Gastrocnemius medialis (tissue), 4 donors: Measurements from ENCODE around the gene WNT11. TPM values are rescaled to one million over a fixed set of nuclear protein-coding genes. Genes with fewer than 3 reads are reported as not detected.
A peak's percentile ranks its signal among the peaks of the same experiment; 100 is the strongest.

Experiments used
- ATAC-seq, 2 donors: fragments of 150-250 bp; one replicate each; pipeline ENCODE4 v1.9.1; 2016
- DNase-seq, 2 donors: peaks; one replicate each; pipeline ENCODE4 v3.0.0-alpha.2; 2019
- H3K27ac ChIP-seq, 4 donors: fragments of 200-600 bp; sonication (generic); 1 replicate in 1 of 4; 2 replicates in 3 of 4; pipeline ENCODE4 v1.5.1; 2016 to 2018; ENCODE audit warnings: mild to moderate bottlenecking in 2 of 4, moderate library complexity in 1 of 4
- H3K27me3 ChIP-seq, 3 donors: fragments of 200-600 bp; sonication (generic) in 2 of 3; 1 replicate in 1 of 3; 2 replicates in 2 of 3; pipeline versions ENCODE4 v1.5.1 to v1.6.0; 2016 to 2019; ENCODE audit warnings: mild to moderate bottlenecking in 1 of 3, moderate library complexity in 1 of 3
- H3K36me3 ChIP-seq, 2 donors: fragments of 200-600 bp; sonication (generic) in 1 of 2; one replicate each; pipeline ENCODE4 v1.5.1; 2017 to 2018
- H3K4me1 ChIP-seq, 2 donors: fragments of 200-600 bp; sonication (generic) in 1 of 2; one replicate each; pipeline ENCODE4 v1.5.1; 2016 to 2017; ENCODE audit warnings: mild to moderate bottlenecking in 2 of 2
- H3K4me3 ChIP-seq, 4 donors: fragments of 200-600 bp; sonication (generic) in 3 of 4; 1 replicate in 1 of 4; 2 replicates in 3 of 4; pipeline ENCODE4 v1.5.1; 2016 to 2019; ENCODE audit warnings: mild to moderate bottlenecking in 2 of 4
- H3K9me3 ChIP-seq, 3 donors: fragments of 200-600 bp; sonication (generic) in 2 of 3; 1 replicate in 1 of 3; 2 replicates in 2 of 3; pipeline ENCODE4 v1.5.1; 2016 to 2019
- CTCF ChIP-seq, 5 experiments: fragments of 450-650 bp in 3 of 5; fragments of 200-600 bp in 2 of 5; sonication (generic) in 2 of 5; IDR thresholded peaks in 4 of 5; conservative IDR thresholded peaks in 1 of 5; 1 replicate in 4 of 5; 2 replicates in 1 of 5; pipeline ENCODE4 v1.5.1; 2016 to 2019; ENCODE audit warnings: antibody characterized with exemption in 5 of 5, mild to moderate bottlenecking in 3 of 5, moderate library complexity in 3 of 5
- POLR2A ChIP-seq, 2 donors: fragments of 450-650 bp; IDR thresholded peaks; one replicate each; pipeline ENCODE4 v1.6.1; 2017; ENCODE audit warnings: antibody characterized with exemption in 2 of 2, mild to moderate bottlenecking in 2 of 2, moderate library complexity in 2 of 2
- in situ Hi-C, 4 donors: fragments of 200-750 bp; cut with MboI; loops; one replicate each; pipeline versions ENCODE4 v1.15.0 to v1.8.0; 2017; ENCODE audit warnings: low sequenced_read_pairs in 4 of 4
- intact Hi-C: fragments of 100-400 bp; cut with DNase I; formaldehyde crosslinking; loops from one replicate; pipeline ENCODE4 v1.15.1; 2023; ENCODE audit warnings: low total_unique reads
- total RNA-seq, 4 donors: library from RNA; depleted of rRNA; stranded (reverse); fragments of >200 nt; gene quantifications; one replicate each; pipeline versions ENCODE4 v1.1.0 to v1.2.3, GENCODE V29; 2016

The WNT11 gene
- total RNA-seq, 4 donors from 2014 or later: 2.9 to 6.5 (median 4.0) TPM

GRCh38 chr11:76234416-76235232 lies 28.3 kb upstream of the WNT11 start:
- intact Hi-C loops (loop anchor here (1.0 to 2.0 kb wide), 2 partner anchors 24 to 48 kb away; no protein-coding TSS in a partner anchor), in situ Hi-C loops (loop anchor here in 1 of 4 donors (10.0 kb wide), 1 partner anchor 210 kb away; the partner anchor contains the start of gene EMSY)
- peak overlapping the region; percentile 68 to 93 (median 87) for H3K4me3 ChIP-seq
- TF ChIP-seq CTCF (IDR thresholded peaks at IDR 0.05 in 4 of 5, conservative IDR thresholded peaks at IDR 0.05 in 1 of 5) (peak in 1 of 5 experiments; percentile 11), POLR2A (IDR thresholded peaks at IDR 0.05) (no peak)
- peaks cover 0 to 16% of the 10 kb centered on the region in 2 donors for H3K4me1 ChIP-seq
- H3K27me3 ChIP-seq: no peaks in the 10 kb centered on the region
- ATAC-seq: peak; percentile 29 to 31
- peak; percentile 48 to 73 for DNase-seq
- peak overlapping the region; percentile 81 to 91 (median 84) for H3K27ac ChIP-seq
- no peaks in the 10 kb centered on the region for H3K36me3 ChIP-seq
- no peaks in the 10 kb centered on the region for H3K9me3 ChIP-seq

GRCh38 chr11:76234021-76234415 lies 27.7 kb upstream of the WNT11 start:
- intact Hi-C loops (loop anchor here (2.0 kb wide), 1 partner anchor 47 kb away; no protein-coding TSS in a partner anchor), in situ Hi-C loops (loop anchor here in 1 of 4 donors (10.0 kb wide), 1 partner anchor 211 kb away; the partner anchor contains the start of gene EMSY)
- no peak for ATAC-seq

GRCh38 chr11:76233196-76233921 lies 27.1 kb upstream of the WNT11 start:
- DNase-seq: no peak
- H3K4me3 ChIP-seq: no peak overlapping the region
- no peaks in the 10 kb centered on the region for H3K36me3 ChIP-seq
- peaks cover 0 to 16% of the 10 kb centered on the region in 2 donors for H3K4me1 ChIP-seq
- in situ Hi-C loops: loop anchor here in 1 of 4 donors (10.0 kb wide), 1 partner anchor 211 kb away; the partner anchor contains the start of gene EMSY
- ATAC-seq: no peak
- intact Hi-C loops: no loop called here
- no peaks in the 10 kb centered on the region for H3K9me3 ChIP-seq
- no peaks in the 10 kb centered on the region for H3K27me3 ChIP-seq
- no peak for TF ChIP-seq POLR2A (IDR thresholded peaks at IDR 0.05)
- TF ChIP-seq CTCF (IDR thresholded peaks at IDR 0.05 in 4 of 5, conservative IDR thresholded peaks at IDR 0.05 in 1 of 5): no peak
- peak overlapping the region in 2 of 4 donors; percentile 88 to 91 for H3K27ac ChIP-seq

More at GRCh38 chr11:76234021-76234415, 27.7 kb upstream of the WNT11 start:
- no peaks in the 10 kb centered on the region for H3K36me3 ChIP-seq
- no peaks in the 10 kb centered on the region for H3K9me3 ChIP-seq
- peak in 1 of 2 donors; percentile 60 for DNase-seq
- peak overlapping the region; percentile 68 to 93 (median 87) for H3K4me3 ChIP-seq
- H3K27ac ChIP-seq: peak overlapping the region; percentile 81 to 91 (median 84)
- peaks cover 0 to 16% of the 10 kb centered on the region in 2 donors for H3K4me1 ChIP-seq
- TF ChIP-seq POLR2A (IDR thresholded peaks at IDR 0.05): no peak
- TF ChIP-seq CTCF (IDR thresholded peaks at IDR 0.05 in 4 of 5, conservative IDR thresholded peaks at IDR 0.05 in 1 of 5): no peak
- H3K27me3 ChIP-seq: no peaks in the 10 kb centered on the region

- in situ Hi-C loops: loop anchor here in 1 of 4 donors (10.0 kb wide), 1 partner anchor 213 kb away; the partner anchor contains the start of gene EMSY
- no peak for ATAC-seq
- no peaks in the 10 kb centered on the region for H3K36me3 ChIP-seq
- H3K4me3 ChIP-seq: no peak overlapping the region
- intact Hi-C loops: no loop called here
- no peak for TF ChIP-seq CTCF (IDR thresholded peaks at IDR 0.05 in 4 of 5, conservative IDR thresholded peaks at IDR 0.05 in 1 of 5)
- DNase-seq: no peak
- H3K27ac ChIP-seq: no peak overlapping the region
- H3K9me3 ChIP-seq: no peaks in the 10 kb centered on the region
- peaks cover 0 to 16% of the 10 kb centered on the region in 2 donors for H3K4me1 ChIP-seq
- no peaks in the 10 kb centered on the region for H3K27me3 ChIP-seq
Measured at GRCh38 chr11:76232026-76232665, 25.8 kb upstream of the WNT11 start.
